ENCODE results near the gene PTPN12. TPM values are rescaled to one million over a fixed set of nuclear protein-coding genes. Genes with fewer than 3 reads are reported as not detected.

Gene PTPN12
- total and polyA plus RNA-seq, 4 donors, result 75.9 to 338 (median 85.8) TPM

DNA sequence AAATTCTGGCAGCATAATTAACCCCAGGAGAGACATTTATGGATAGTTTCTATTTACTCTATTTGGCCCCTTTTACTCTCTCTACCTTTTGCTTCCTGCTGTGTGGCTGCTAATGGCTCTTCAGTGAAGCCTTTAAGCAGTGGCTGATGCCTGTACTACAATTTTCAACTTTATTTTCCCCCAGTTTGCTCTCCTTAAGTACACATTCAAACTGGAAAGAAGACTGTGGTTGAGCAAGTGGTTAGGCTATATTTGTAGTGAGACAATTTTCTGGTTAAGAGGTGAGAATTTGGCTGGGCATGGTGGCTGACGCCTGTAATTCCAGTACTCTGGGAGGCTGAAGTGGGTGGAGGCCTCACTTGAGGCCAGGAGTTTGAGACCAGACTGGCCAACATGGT lies 150.7 kb downstream of the PTPN12 start:
- Histone ChIP-seq H3K4me3 (no peak overlapping the region), H3K4me1 (ENCODE audit: control insufficient read depth in 5 of 5, insufficient read depth in 5 of 5, low read length in 5 of 5) (peaks cover 0 to 12% (median 3%) of the 10 kb centered on the region in 5 donors), H3K9ac (ENCODE audit: insufficient read depth in 1 of 2, low read length in 2 of 2) (no peak overlapping the region), H3K27ac (ENCODE audit: low read depth in 1 of 2, low read length in 1 of 2) (no peak overlapping the region), H3K9me3 (ENCODE audit: control insufficient read depth in 4 of 4, insufficient read depth in 3 of 4, low read length in 3 of 4) (no peaks in the 10 kb centered on the region), H3K27me3 (ENCODE audit: control insufficient read depth in 3 of 3, insufficient read depth in 3 of 3, low read length in 2 of 3) (no peaks in the 10 kb centered on the region), H3K36me3 (ENCODE audit: control insufficient read depth in 4 of 4, insufficient read depth in 4 of 4, low read length in 4 of 4) (peaks cover 0 to 11% (median 2%) of the 10 kb centered on the region in 4 donors)
- WGBS, 2 donors, result 66 to 75% methylated on average over 1 of the region's 1 CpG
- TF ChIP-seq, protein P1, sequence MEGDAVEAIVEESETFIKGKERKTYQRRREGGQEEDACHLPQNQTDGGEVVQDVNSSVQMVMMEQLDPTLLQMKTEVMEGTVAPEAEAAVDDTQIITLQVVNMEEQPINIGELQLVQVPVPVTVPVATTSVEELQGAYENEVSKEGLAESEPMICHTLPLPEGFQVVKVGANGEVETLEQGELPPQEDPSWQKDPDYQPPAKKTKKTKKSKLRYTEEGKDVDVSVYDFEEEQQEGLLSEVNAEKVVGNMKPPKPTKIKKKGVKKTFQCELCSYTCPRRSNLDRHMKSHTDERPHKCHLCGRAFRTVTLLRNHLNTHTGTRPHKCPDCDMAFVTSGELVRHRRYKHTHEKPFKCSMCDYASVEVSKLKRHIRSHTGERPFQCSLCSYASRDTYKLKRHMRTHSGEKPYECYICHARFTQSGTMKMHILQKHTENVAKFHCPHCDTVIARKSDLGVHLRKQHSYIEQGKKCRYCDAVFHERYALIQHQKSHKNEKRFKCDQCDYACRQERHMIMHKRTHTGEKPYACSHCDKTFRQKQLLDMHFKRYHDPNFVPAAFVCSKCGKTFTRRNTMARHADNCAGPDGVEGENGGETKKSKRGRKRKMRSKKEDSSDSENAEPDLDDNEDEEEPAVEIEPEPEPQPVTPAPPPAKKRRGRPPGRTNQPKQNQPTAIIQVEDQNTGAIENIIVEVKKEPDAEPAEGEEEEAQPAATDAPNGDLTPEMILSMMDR (IDR thresholded peaks at IDR 0.05; ENCODE audit: control extremely low read depth, extremely low read depth), result no peak
- ATAC-seq (ENCODE audit: insufficient read depth, low FRiP score) (no peak), DNase-seq (no peak)

Other genes with a start within 250 kb of the PTPN12 start
- gene GSAP, start 120.9 kb upstream of the PTPN12 start, total RNA-seq, result 10 to 100 TPM; 52.1 to 99.3 TPM
- gene GSAP, start 120.9 kb upstream of the PTPN12 start, polyA plus RNA-seq, result 10 to 100 TPM; 26.4 to 62.7 TPM
- gene RSBN1L, start 159.2 kb downstream of the PTPN12 start, total RNA-seq, result 10 to 100 TPM; 16.8 to 53.2 TPM
- 1 to 10 TPM; 7.3 to 9.0 TPM for gene RSBN1L, start 159.2 kb downstream of the PTPN12 start, polyA plus RNA-seq